ENCODE data around the gene ZNF846. TPM values are rescaled to one million over a fixed set of nuclear protein-coding genes. Genes with fewer than 3 reads are reported as not detected.

ZNF846 gene
- total and polyA plus RNA-seq, 2 experiments from 2014 or later, result 6.0 to 14.8 TPM

DNA sequence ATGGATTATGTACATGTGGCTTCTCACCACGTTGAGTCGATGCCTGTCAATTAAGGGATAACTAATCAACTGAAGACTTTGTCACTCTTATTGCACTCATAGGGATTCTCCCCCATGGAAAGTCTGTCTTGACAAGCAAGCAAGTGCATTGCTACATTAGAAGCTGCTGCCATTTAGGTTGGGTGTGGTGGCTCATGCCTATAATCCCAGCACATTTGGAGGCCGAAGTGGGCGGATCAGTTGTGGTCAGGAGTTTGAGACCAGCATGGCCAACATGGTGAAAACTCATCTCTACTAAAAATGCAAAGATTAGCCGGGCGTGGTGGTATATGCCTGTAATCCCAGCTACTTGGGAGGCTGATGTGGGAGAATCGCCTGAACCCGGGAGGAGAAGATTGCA, 18.3 kb upstream of the ZNF846 start:
- H3K9me2 ChIP-seq (ENCODE audit: insufficient read depth), result no peaks in the 10 kb centered on the region; the same call in 1 of the 2 replicates
- no peak for ATAC-seq
- peak overlapping the region; percentile 84 for H3K4me3 Mint-ChIP-seq
- peak overlapping the region; percentile 80 for H3K4me3 ChIP-seq
- peak overlapping the region; percentile 99 for H3K27ac ChIP-seq (ENCODE audit: low read depth)
- H3K36me3 ChIP-seq (ENCODE audit: insufficient read depth), result no peaks in the 10 kb centered on the region
- H3K4me1 Mint-ChIP-seq, result peaks cover 50% of the 10 kb centered on the region
- TF ChIP-seq ETS1 (IDR thresholded peaks at IDR 0.05), result no peak
- no peaks in the 10 kb centered on the region for H4K20me1 ChIP-seq (replicated peaks; ENCODE audit: insufficient read depth)
- no peak overlapping the region for H2AFZ ChIP-seq
- H3F3A ChIP-seq (replicated peaks; ENCODE audit: low read depth), result peaks cover 25% of the 10 kb centered on the region
- peaks cover 5% of the 10 kb centered on the region; the same call in 2 of the 3 replicates for H3K9me3 Mint-ChIP-seq
- peaks cover 49% of the 10 kb centered on the region for H3K4me1 ChIP-seq (ENCODE audit: insufficient read depth)
- H3K36me3 Mint-ChIP-seq (ENCODE audit: low read depth), result peaks cover 17% of the 10 kb centered on the region
- peak overlapping the region; percentile 82 for H3K4me2 ChIP-seq
- H3K27me3 ChIP-seq (ENCODE audit: insufficient read depth), result no peaks in the 10 kb centered on the region
- no peak for DNase-seq (ENCODE audit: low spot score)
- H3K79me2 ChIP-seq (replicated peaks; ENCODE audit: insufficient read depth), result peaks cover 22% of the 10 kb centered on the region
- peaks cover 16% of the 10 kb centered on the region for H3K27me3 Mint-ChIP-seq (ENCODE audit: insufficient read depth, low read depth, poor library complexity)
- peak overlapping the region; percentile 89 for H3K27ac Mint-ChIP-seq

DNA sequence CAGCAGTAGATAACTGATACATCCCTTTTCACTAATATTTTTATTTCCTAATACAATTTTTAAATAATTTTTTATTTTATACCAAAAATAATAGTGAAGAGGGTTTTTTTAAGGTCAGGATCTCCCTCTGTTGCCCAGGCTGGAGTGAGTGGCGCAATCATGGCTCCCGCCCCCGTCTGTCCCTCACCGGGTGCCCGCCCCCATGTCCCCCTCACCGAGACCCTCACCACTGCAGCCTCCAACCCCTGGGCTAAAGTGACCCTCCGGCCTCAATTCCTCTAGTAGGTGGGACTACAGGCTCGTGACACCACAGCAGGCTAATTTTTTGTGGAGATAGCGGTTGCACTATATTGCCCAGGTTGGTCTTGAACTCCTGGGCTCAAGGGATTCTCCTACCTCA, 17.8 kb upstream of the ZNF846 start:
- Histone ChIP-seq H3K36me3 (ENCODE audit: insufficient read depth) (no peaks in the 10 kb centered on the region), H3K9me2 (ENCODE audit: insufficient read depth) (no peaks in the 10 kb centered on the region; the same call in 1 of the 2 replicates), H3K4me2 (peak overlapping the region; percentile 82), H2AFZ (no peak overlapping the region; the same call in 1 of the 2 replicates), H3F3A (replicated peaks; ENCODE audit: low read depth) (peaks cover 25% of the 10 kb centered on the region), H3K4me1 (ENCODE audit: insufficient read depth) (peaks cover 48% of the 10 kb centered on the region), H4K20me1 (replicated peaks; ENCODE audit: insufficient read depth) (no peaks in the 10 kb centered on the region), H3K27me3 (ENCODE audit: insufficient read depth) (no peaks in the 10 kb centered on the region), H3K27ac (ENCODE audit: low read depth) (peak overlapping the region; percentile 99), H3K79me2 (replicated peaks; ENCODE audit: insufficient read depth) (peaks cover 22% of the 10 kb centered on the region), H3K4me3 (peak overlapping the region; percentile 80)
- peak; percentile 24 for DNase-seq (ENCODE audit: low spot score)
- Mint-ChIP-seq H3K4me1 (peaks cover 48% of the 10 kb centered on the region), H3K27me3 (ENCODE audit: insufficient read depth, low read depth, poor library complexity) (peaks cover 13% of the 10 kb centered on the region), H3K27ac (peak overlapping the region; percentile 95), H3K9me3 (peaks cover 5% of the 10 kb centered on the region; the same call in 2 of the 3 replicates), H3K4me3 (peak overlapping the region; percentile 84), H3K36me3 (ENCODE audit: low read depth) (peaks cover 18% of the 10 kb centered on the region)
- ATAC-seq, result no peak
- TF ChIP-seq, protein P1, sequence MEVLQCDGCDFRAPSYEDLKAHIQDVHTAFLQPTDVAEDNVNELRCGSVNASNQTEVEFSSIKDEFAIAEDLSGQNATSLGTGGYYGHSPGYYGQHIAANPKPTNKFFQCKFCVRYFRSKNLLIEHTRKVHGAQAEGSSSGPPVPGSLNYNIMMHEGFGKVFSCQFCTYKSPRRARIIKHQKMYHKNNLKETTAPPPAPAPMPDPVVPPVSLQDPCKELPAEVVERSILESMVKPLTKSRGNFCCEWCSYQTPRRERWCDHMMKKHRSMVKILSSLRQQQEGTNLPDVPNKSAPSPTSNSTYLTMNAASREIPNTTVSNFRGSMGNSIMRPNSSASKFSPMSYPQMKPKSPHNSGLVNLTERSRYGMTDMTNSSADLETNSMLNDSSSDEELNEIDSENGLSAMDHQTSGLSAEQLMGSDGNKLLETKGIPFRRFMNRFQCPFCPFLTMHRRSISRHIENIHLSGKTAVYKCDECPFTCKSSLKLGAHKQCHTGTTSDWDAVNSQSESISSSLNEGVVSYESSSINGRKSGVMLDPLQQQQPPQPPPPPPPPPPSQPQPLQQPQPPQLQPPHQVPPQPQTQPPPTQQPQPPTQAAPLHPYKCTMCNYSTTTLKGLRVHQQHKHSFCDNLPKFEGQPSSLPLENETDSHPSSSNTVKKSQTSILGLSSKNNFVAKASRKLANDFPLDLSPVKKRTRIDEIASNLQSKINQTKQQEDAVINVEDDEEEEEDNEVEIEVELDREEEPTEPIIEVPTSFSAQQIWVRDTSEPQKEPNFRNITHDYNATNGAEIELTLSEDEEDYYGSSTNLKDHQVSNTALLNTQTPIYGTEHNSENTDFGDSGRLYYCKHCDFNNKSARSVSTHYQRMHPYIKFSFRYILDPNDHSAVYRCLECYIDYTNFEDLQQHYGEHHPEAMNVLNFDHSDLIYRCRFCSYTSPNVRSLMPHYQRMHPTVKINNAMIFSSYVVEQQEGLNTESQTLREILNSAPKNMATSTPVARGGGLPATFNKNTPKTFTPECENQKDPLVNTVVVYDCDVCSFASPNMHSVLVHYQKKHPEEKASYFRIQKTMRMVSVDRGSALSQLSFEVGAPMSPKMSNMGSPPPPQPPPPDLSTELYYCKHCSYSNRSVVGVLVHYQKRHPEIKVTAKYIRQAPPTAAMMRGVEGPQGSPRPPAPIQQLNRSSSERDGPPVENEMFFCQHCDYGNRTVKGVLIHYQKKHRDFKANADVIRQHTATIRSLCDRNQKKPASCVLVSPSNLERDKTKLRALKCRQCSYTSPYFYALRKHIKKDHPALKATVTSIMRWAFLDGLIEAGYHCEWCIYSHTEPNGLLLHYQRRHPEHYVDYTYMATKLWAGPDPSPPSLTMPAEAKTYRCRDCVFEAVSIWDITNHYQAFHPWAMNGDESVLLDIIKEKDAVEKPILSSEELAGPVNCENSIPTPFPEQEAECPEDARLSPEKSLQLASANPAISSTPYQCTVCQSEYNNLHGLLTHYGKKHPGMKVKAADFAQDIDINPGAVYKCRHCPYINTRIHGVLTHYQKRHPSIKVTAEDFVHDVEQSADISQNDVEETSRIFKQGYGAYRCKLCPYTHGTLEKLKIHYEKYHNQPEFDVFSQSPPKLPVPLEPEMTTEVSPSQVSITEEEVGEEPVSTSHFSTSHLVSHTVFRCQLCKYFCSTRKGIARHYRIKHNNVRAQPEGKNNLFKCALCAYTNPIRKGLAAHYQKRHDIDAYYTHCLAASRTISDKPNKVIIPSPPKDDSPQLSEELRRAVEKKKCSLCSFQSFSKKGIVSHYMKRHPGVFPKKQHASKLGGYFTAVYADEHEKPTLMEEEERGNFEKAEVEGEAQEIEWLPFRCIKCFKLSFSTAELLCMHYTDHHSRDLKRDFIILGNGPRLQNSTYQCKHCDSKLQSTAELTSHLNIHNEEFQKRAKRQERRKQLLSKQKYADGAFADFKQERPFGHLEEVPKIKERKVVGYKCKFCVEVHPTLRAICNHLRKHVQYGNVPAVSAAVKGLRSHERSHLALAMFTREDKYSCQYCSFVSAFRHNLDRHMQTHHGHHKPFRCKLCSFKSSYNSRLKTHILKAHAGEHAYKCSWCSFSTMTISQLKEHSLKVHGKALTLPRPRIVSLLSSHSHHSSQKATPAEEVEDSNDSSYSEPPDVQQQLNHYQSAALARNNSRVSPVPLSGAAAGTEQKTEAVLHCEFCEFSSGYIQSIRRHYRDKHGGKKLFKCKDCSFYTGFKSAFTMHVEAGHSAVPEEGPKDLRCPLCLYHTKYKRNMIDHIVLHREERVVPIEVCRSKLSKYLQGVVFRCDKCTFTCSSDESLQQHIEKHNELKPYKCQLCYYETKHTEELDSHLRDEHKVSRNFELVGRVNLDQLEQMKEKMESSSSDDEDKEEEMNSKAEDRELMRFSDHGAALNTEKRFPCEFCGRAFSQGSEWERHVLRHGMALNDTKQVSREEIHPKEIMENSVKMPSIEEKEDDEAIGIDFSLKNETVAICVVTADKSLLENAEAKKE (CRISPR knock-in tag; IDR thresholded peaks at IDR 0.05), result no peak
- no peak for TF ChIP-seq NANOG (IDR thresholded peaks at IDR 0.05; ENCODE audit: borderline replicate concordance)
- TF ChIP-seq JUNB (IDR thresholded peaks at IDR 0.05; ENCODE audit: unreplicated experiment), result no peak
- TF ChIP-seq POLR2AphosphoS5 (IDR thresholded peaks at IDR 0.05; ENCODE audit: low read depth), result no peak
- TF ChIP-seq CTCF (conservative IDR thresholded peaks at IDR 0.05; ENCODE audit: low read depth in 2 of 2), result no peak
- TF ChIP-seq ZNF114 (CRISPR knock-in tag; IDR thresholded peaks at IDR 0.05), result no peak
- TF ChIP-seq ETS1 (IDR thresholded peaks at IDR 0.05), result no peak
- no peak for TF ChIP-seq STAT1 (IDR thresholded peaks at IDR 0.05; ENCODE audit: unreplicated experiment)
